ENCODE data around the gene AKR1C2.
"Not testable (repeated sequence)": the region's sequence is repeated elsewhere in the genome, so short reads cannot be mapped to it uniquely, and the experiment has no call there.

AKR1C2 gene

DNA sequence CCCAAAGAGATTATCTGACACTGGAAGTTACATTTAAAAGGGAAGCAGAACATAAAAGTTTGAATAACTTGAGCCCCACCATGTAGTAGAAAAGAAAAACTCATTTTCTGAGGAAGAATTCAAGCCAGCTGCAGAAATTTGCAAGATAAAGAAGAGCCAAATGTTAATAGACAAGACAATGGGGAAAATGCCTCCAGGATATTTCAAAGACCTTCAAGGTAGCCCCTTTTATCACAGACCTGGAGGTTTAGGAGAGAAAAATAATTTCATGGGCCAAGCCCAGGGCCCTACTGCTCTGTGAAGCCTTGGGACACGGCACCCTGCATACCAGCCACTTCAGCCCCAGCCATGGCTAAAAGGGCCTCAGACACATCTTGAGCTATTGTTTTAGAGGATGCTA, 58.8 kb downstream of the AKR1C2 start:
- Histone ChIP-seq H3K9ac (ENCODE audit: low read depth, low read length, poor library complexity, severe bottlenecking) (no peak overlapping the region), H3K9me3 (ENCODE audit: insufficient read depth, low read depth, low read length) (no peaks in the 10 kb centered on the region), H3K4me3 (ENCODE audit: low read length, poor library complexity, severe bottlenecking) (no peak overlapping the region), H2AFZ (ENCODE audit: low read length) (no peak overlapping the region), H3K4me2 (ENCODE audit: low read depth, low read length, poor library complexity, severe bottlenecking) (no peak overlapping the region), H4K20me1 (ENCODE audit: insufficient read depth, low read length, poor library complexity, severe bottlenecking) (no peaks in the 10 kb centered on the region), H3K27me3 (ENCODE audit: insufficient read depth, low read length, poor library complexity, severe bottlenecking) (no peaks in the 10 kb centered on the region), H3K4me1 (ENCODE audit: insufficient read depth, low read length, poor library complexity, severe bottlenecking) (no peaks in the 10 kb centered on the region), H3F3A (ENCODE audit: low read depth) (no peaks in the 10 kb centered on the region), H3K9me2 (replicated peaks; ENCODE audit: low read depth, low read length) (no peaks in the 10 kb centered on the region), H3K36me3 (ENCODE audit: insufficient read depth, low read length) (no peaks in the 10 kb centered on the region), H3K79me2 (ENCODE audit: insufficient read depth, low read length) (no peaks in the 10 kb centered on the region)
- TF ChIP-seq EZH2phosphoT487 (IDR thresholded peaks at IDR 0.05; ENCODE audit: borderline replicate concordance) = no peak
- TF ChIP-seq, protein P1, sequence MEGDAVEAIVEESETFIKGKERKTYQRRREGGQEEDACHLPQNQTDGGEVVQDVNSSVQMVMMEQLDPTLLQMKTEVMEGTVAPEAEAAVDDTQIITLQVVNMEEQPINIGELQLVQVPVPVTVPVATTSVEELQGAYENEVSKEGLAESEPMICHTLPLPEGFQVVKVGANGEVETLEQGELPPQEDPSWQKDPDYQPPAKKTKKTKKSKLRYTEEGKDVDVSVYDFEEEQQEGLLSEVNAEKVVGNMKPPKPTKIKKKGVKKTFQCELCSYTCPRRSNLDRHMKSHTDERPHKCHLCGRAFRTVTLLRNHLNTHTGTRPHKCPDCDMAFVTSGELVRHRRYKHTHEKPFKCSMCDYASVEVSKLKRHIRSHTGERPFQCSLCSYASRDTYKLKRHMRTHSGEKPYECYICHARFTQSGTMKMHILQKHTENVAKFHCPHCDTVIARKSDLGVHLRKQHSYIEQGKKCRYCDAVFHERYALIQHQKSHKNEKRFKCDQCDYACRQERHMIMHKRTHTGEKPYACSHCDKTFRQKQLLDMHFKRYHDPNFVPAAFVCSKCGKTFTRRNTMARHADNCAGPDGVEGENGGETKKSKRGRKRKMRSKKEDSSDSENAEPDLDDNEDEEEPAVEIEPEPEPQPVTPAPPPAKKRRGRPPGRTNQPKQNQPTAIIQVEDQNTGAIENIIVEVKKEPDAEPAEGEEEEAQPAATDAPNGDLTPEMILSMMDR (conservative IDR thresholded peaks at IDR 0.05; ENCODE audit: low read length) = no peak

DNA sequence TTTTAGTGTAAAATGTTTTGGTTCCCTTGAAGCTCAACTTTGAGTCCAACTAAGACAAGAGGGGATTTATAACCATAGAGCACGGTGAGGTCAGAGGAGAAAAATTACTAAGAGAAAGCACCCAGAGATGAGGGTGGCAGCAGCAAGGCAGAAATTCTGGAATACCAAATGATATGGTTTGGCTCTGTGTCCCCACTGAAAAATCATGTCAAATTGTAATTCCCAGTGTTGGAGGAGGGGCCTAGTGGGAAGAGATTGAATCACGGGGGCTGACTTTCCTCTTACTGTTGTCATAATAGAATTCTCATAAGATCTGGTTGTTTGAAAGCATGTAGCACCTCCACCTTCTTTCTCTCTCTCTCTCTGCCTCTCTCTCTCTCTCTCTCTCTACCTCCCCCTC, 59.8 kb downstream of the AKR1C2 start:
- Histone ChIP-seq H3K36me3 (ENCODE audit: insufficient read depth, low read length) (no peaks in the 10 kb centered on the region), H3K27me3 (ENCODE audit: insufficient read depth, low read length, poor library complexity, severe bottlenecking) (no peaks in the 10 kb centered on the region), H3F3A (ENCODE audit: low read depth) (no peaks in the 10 kb centered on the region), H3K79me2 (ENCODE audit: insufficient read depth, low read length) (no peaks in the 10 kb centered on the region), H2AFZ (ENCODE audit: low read length) (no peak overlapping the region), H3K4me3 (ENCODE audit: low read length, poor library complexity, severe bottlenecking) (no peak overlapping the region), H3K9me3 (ENCODE audit: insufficient read depth, low read depth, low read length) (no peaks in the 10 kb centered on the region), H3K4me2 (ENCODE audit: low read depth, low read length, poor library complexity, severe bottlenecking) (no peak overlapping the region), H4K20me1 (ENCODE audit: insufficient read depth, low read length, poor library complexity, severe bottlenecking) (no peaks in the 10 kb centered on the region), H3K4me1 (ENCODE audit: insufficient read depth, low read length, poor library complexity, severe bottlenecking) (no peaks in the 10 kb centered on the region), H3K9ac (ENCODE audit: low read depth, low read length, poor library complexity, severe bottlenecking) (no peak overlapping the region), H3K9me2 (replicated peaks; ENCODE audit: low read depth, low read length) (no peaks in the 10 kb centered on the region)
- TF ChIP-seq, protein P1 (conservative IDR thresholded peaks at IDR 0.05; ENCODE audit: low read length) = no peak
- no peak for TF ChIP-seq EZH2phosphoT487 (IDR thresholded peaks at IDR 0.05; ENCODE audit: borderline replicate concordance)

DNA sequence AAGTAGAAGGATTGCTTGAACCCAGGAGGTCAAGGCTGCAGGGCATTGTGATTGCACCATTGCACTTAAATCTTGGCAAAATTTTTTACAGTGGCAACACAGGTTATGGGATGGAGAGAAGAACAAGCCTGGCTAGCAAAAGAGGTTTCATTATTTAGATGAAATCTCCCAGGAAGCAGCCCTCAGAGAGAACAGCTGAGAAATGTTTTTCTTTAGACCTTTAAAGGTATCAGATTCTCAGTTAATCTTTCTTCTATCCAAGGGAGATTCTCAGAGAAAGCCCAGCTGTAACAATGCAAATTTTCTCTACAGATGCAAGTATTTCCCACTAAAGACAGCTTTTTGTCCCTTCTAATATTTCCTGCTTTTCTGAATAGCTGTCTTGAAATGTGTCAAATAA, 60.2 kb downstream of the AKR1C2 start:
- not testable (repeated sequence) for H3F3A ChIP-seq (ENCODE audit: low read depth); H2AFZ ChIP-seq (ENCODE audit: low read length); H3K9me3 ChIP-seq (ENCODE audit: insufficient read depth, low read depth, low read length); H3K9me2 ChIP-seq (replicated peaks; ENCODE audit: low read depth, low read length); H3K27me3 ChIP-seq (ENCODE audit: insufficient read depth, low read length, poor library complexity, severe bottlenecking); H3K79me2 ChIP-seq (ENCODE audit: insufficient read depth, low read length); H3K36me3 ChIP-seq (ENCODE audit: insufficient read depth, low read length); H3K4me2 ChIP-seq (ENCODE audit: low read depth, low read length, poor library complexity, severe bottlenecking); H3K4me3 ChIP-seq (ENCODE audit: low read length, poor library complexity, severe bottlenecking); H4K20me1 ChIP-seq (ENCODE audit: insufficient read depth, low read length, poor library complexity, severe bottlenecking); H3K9ac ChIP-seq (ENCODE audit: low read depth, low read length, poor library complexity, severe bottlenecking); H3K4me1 ChIP-seq (ENCODE audit: insufficient read depth, low read length, poor library complexity, severe bottlenecking)

DNA sequence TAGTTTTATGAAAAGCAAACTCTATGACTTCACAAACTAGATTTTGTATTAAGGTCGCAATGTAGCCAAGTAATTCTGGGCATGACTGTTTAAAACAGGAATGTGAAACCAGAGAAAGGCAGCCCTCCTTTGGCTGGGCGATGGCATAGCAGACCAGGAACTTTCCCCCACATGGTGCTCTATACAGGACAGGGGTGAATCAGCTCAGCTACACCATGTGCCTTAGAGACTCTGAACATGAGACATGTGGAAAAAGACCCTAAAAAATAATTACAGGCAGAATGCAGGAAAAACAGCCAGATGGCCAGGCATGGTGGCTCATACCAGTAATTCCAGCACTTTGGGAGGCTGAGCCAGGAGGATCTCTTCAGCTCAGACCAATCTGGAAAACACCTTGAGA, 60.7 kb downstream of the AKR1C2 start:
- H3K9me3 ChIP-seq (ENCODE audit: insufficient read depth, low read depth, low read length); H3K4me1 ChIP-seq (ENCODE audit: insufficient read depth, low read length, poor library complexity, severe bottlenecking); H4K20me1 ChIP-seq (ENCODE audit: insufficient read depth, low read length, poor library complexity, severe bottlenecking); H3F3A ChIP-seq (ENCODE audit: low read depth); H3K27me3 ChIP-seq (ENCODE audit: insufficient read depth, low read length, poor library complexity, severe bottlenecking); H3K36me3 ChIP-seq (ENCODE audit: insufficient read depth, low read length); H2AFZ ChIP-seq (ENCODE audit: low read length); H3K9ac ChIP-seq (ENCODE audit: low read depth, low read length, poor library complexity, severe bottlenecking); H3K79me2 ChIP-seq (ENCODE audit: insufficient read depth, low read length); H3K9me2 ChIP-seq (replicated peaks; ENCODE audit: low read depth, low read length); H3K4me3 ChIP-seq (ENCODE audit: low read length, poor library complexity, severe bottlenecking); H3K4me2 ChIP-seq (ENCODE audit: low read depth, low read length, poor library complexity, severe bottlenecking): not testable (repeated sequence)
